Vagina (tissue), 2 donors: ENCODE results near the gene CD1E.

Source experiments
- POLR2A ChIP-seq, 2 donors: fragments of 450-650 bp; IDR thresholded peaks; one replicate each; pipeline ENCODE4 v1.6.1; 2017; ENCODE audit warnings: antibody characterized with exemption in 2 of 2, mild to moderate bottlenecking in 2 of 2, moderate library complexity in 2 of 2
- POLR2AphosphoS5 ChIP-seq, 2 donors: sonication (generic); formaldehyde crosslinking; IDR thresholded peaks; one replicate each; pipeline ENCODE4 v1.9.0; 2017; ENCODE audit warnings: antibody characterized with exemption in 2 of 2, mild to moderate bottlenecking in 2 of 2, low read depth in 1 of 2; ENCODE audit not compliant: insufficient read depth in 1 of 2
- TF ChIP-seq, protein P1 (sequence below), 3 experiments: fragments of 450-650 bp in 2 of 3; fragments of 200-600 bp in 1 of 3; sonication (generic) in 1 of 3; IDR thresholded peaks; one replicate each; pipeline ENCODE4 v1.5.1; 2017 to 2019; ENCODE audit warnings: antibody characterized with exemption in 3 of 3, mild to moderate bottlenecking in 2 of 3, moderate library complexity in 2 of 3

DNA sequence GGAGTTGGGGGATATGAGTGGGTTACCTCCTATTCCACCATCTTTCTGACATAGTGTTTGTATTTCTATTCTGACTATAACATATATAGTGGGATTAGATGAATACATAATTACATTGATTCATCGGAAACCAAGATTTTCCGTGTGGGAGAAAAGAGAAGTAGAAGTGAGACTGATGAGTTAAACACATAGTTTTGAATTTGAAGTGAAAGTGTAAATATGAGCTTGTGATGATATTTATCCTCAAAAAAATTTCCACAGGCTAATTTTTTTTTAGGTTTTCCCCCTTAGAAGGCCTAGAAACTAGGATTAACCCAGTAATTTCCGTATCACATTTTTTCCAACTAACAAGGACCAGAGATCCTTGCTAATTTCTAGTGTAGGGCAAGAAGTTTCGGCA lies 29.3 kb upstream of the CD1E start:
- TF ChIP-seq, protein P1, sequence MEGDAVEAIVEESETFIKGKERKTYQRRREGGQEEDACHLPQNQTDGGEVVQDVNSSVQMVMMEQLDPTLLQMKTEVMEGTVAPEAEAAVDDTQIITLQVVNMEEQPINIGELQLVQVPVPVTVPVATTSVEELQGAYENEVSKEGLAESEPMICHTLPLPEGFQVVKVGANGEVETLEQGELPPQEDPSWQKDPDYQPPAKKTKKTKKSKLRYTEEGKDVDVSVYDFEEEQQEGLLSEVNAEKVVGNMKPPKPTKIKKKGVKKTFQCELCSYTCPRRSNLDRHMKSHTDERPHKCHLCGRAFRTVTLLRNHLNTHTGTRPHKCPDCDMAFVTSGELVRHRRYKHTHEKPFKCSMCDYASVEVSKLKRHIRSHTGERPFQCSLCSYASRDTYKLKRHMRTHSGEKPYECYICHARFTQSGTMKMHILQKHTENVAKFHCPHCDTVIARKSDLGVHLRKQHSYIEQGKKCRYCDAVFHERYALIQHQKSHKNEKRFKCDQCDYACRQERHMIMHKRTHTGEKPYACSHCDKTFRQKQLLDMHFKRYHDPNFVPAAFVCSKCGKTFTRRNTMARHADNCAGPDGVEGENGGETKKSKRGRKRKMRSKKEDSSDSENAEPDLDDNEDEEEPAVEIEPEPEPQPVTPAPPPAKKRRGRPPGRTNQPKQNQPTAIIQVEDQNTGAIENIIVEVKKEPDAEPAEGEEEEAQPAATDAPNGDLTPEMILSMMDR (IDR thresholded peaks at IDR 0.05), result no peak
- no peak for TF ChIP-seq POLR2AphosphoS5 (IDR thresholded peaks at IDR 0.05; ENCODE audit: insufficient read depth in 1 of 2, low read depth in 1 of 2)
- no peak for TF ChIP-seq POLR2A (IDR thresholded peaks at IDR 0.05)
